HCT116 (cell line): ENCODE results near the gene WDR70. TPM values are rescaled to one million over a fixed set of nuclear protein-coding genes. Genes with fewer than 3 reads are reported as not detected.

ENCODE experiments used
- ATAC-seq: fragments of 200-7000 bp; cut with Tn5 transposase; 2 replicates; pipeline ENCODE4 v1.9.1; 2020; ENCODE audit warnings: mild to moderate bottlenecking, moderate library complexity
- BruUV-seq: library from RNA; stranded (reverse); fragments of 400-500 nt; replicated peaks from 2 replicates; lab custom pipeline; 2021; lab: Mats Ljungman, UMichigan
- CTCF ChIA-PET: fragments of 300-600 bp; sonication (Branson Sonifier 250); formaldehyde crosslinking; loops from one replicate; lab custom pipeline; 2021; ENCODE audit warnings: antibody characterized with exemption; lab: Charles Lee
- POLR2A ChIA-PET: fragments of 300-600, 350-600 bp; sonication (Branson Sonifier 250); formaldehyde crosslinking; loops from one replicate; lab custom pipeline; 2021; ENCODE audit warnings: antibody characterized with exemption; lab: Charles Lee
- RAD21 ChIA-PET, 2 experiments: fragments of 300-600 bp; sonication (Branson Sonifier 250); formaldehyde crosslinking; loops; one replicate each; lab custom pipeline; 2023; ENCODE audit warnings: low total read pairs in 2 of 2; ENCODE audit not compliant: uncharacterized antibody in 2 of 2, unreplicated experiment in 2 of 2, low non-redundant PET in 1 of 2; lab: Charles Lee
- DNase-seq: peaks from one replicate; pipeline ENCODE4 v3.0.0-alpha.2; 2010; ENCODE audit warnings: low read depth, low spot score
- H2AFZ ChIP-seq: fragments of 200-600 bp; shearing (Covaris generic), sonication (generic); 2 replicates; pipeline ENCODE4 v1.6.1; 2017; ENCODE audit warnings: low read depth, mixed run types, mixed read lengths, antibody characterized with exemption, low read length; ENCODE audit not compliant: poor library complexity, severe bottlenecking
- H3K27ac ChIP-seq: 2 replicates; pipeline ENCODE4 v1.5.1; 2012; ENCODE audit warnings: low read depth, low read length
- H3K27me3 ChIP-seq: fragments of 200-600 bp; sonication (generic); 2 replicates; pipeline ENCODE4 v1.6.1; 2016; ENCODE audit warnings: mixed run types, low read length, mixed read lengths; ENCODE audit not compliant: insufficient read depth
- H3K36me3 ChIP-seq, 2 experiments: fragments of 200-500 bp in 1 of 2; fragments of 200-600 bp in 1 of 2; sonication (Bioruptor generic) in 1 of 2; sonication (generic) in 1 of 2; 2 replicates each; pipeline versions ENCODE4 v1.5.1 to v1.6.1; 2014 to 2016; ENCODE audit warnings: low read length in 2 of 2, inconsistent platforms in 1 of 2, mixed read lengths in 1 of 2, mixed run types in 1 of 2; ENCODE audit not compliant: insufficient read depth in 2 of 2, control insufficient read depth in 1 of 2
- H3K4me1 ChIP-seq, 2 experiments: fragments of 200-600 bp in 1 of 2; sonication (generic) in 1 of 2; 2 replicates each; pipeline versions ENCODE4 v1.5.1 to v1.6.1; 2012 to 2017; ENCODE audit warnings: low read length in 2 of 2, inconsistent platforms in 1 of 2, mild to moderate bottlenecking in 1 of 2, mixed read lengths in 1 of 2, mixed run types in 1 of 2, moderate library complexity in 1 of 2; ENCODE audit not compliant: insufficient read depth in 2 of 2, control insufficient read depth in 1 of 2
- H3K4me2 ChIP-seq: fragments of 200-600 bp; sonication (generic); 2 replicates; pipeline ENCODE4 v1.6.1; 2017; ENCODE audit warnings: mixed run types, low read length, mixed read lengths
- H3K4me3 ChIP-seq, 2 experiments: fragments of 200-600 bp in 1 of 2; sonication (generic) in 1 of 2; replicated peaks in 1 of 2; 2 replicates each; pipeline ENCODE4 v1.5.1; 2011 to 2016; ENCODE audit warnings: low read length in 2 of 2, control low read depth in 1 of 2, low read depth in 1 of 2, mild to moderate bottlenecking in 1 of 2, mixed read lengths in 1 of 2, mixed run types in 1 of 2
- H3K79me2 ChIP-seq: fragments of 200-600 bp; sonication (generic); 2 replicates; pipeline ENCODE4 v1.6.1; 2017; ENCODE audit warnings: mild to moderate bottlenecking, mixed run types, low read length, moderate library complexity, mixed read lengths; ENCODE audit not compliant: insufficient read depth
- H3K9ac ChIP-seq: fragments of 200-600 bp; sonication (generic); 2 replicates; pipeline ENCODE4 v1.6.1; 2016; ENCODE audit warnings: low read length, mixed read lengths
- H3K9me2 ChIP-seq: fragments of 200-600 bp; sonication (generic), shearing (Covaris generic); 2 replicates; pipeline ENCODE4 v1.6.1; 2017; ENCODE audit warnings: mixed run types, mild to moderate bottlenecking, moderate library complexity; ENCODE audit not compliant: insufficient read depth
- H3K9me3 ChIP-seq, 2 experiments: fragments of 200-500 bp in 1 of 2; fragments of 200-600 bp in 1 of 2; sonication (Bioruptor generic) in 1 of 2; sonication (generic) in 1 of 2; 2 replicates each; pipeline ENCODE4 v1.6.1; 2014 to 2017; ENCODE audit warnings: low read length in 2 of 2, mixed read lengths in 2 of 2, inconsistent platforms in 1 of 2, low read depth in 1 of 2, mild to moderate bottlenecking in 1 of 2, mixed run types in 1 of 2, moderate library complexity in 1 of 2; ENCODE audit not compliant: control insufficient read depth in 1 of 2, insufficient read depth in 1 of 2
- H4K20me1 ChIP-seq: fragments of 200-600 bp; sonication (generic), shearing (Covaris generic); 2 replicates; pipeline ENCODE4 v1.6.1; 2017; ENCODE audit warnings: mixed run types, mild to moderate bottlenecking, moderate library complexity; ENCODE audit not compliant: insufficient read depth
- POLR2A ChIP-seq: IDR thresholded peaks from 2 replicates; pipeline ENCODE4 v1.7.0; 2011; ENCODE audit warnings: borderline replicate concordance; ENCODE audit not compliant: insufficient read depth, insufficient read length; ENCODE audit errors: extremely low read depth
- SRF ChIP-seq: IDR thresholded peaks from 2 replicates; pipeline ENCODE4 v1.6.1; 2012; ENCODE audit warnings: low read depth
- intact Hi-C: fragments of 100-400 bp; cut with micrococcal nuclease; formaldehyde crosslinking; loops from 2 replicates; pipeline ENCODE4 v1.10.0; 2022
- total RNA-seq: library from RNA; stranded (reverse); gene quantifications from one replicate; pipeline ENCODE4 v1.2.1, GENCODE V29; 2021; ENCODE audit not compliant: unreplicated experiment
- TF ChIP-seq, protein P1 (sequence below), 3 experiments: fragments of 200-600 bp in 1 of 3; sonication (generic) in 1 of 3; IDR thresholded peaks in 2 of 3; conservative IDR thresholded peaks in 1 of 3; 2 replicates each; pipeline ENCODE4 v1.5.1; 2012 to 2017; ENCODE audit warnings: low read depth in 2 of 3, low read length in 2 of 3, antibody characterized with exemption in 1 of 3, borderline replicate concordance in 1 of 3, control low read depth in 1 of 3, mild to moderate bottlenecking in 1 of 3, mixed read lengths in 1 of 3, mixed run types in 1 of 3, moderate library complexity in 1 of 3; ENCODE audit not compliant: insufficient read depth in 1 of 3

WDR70 gene
- total RNA-seq, 1 experiment from 2014 or later = 31.1 TPM

DNA sequence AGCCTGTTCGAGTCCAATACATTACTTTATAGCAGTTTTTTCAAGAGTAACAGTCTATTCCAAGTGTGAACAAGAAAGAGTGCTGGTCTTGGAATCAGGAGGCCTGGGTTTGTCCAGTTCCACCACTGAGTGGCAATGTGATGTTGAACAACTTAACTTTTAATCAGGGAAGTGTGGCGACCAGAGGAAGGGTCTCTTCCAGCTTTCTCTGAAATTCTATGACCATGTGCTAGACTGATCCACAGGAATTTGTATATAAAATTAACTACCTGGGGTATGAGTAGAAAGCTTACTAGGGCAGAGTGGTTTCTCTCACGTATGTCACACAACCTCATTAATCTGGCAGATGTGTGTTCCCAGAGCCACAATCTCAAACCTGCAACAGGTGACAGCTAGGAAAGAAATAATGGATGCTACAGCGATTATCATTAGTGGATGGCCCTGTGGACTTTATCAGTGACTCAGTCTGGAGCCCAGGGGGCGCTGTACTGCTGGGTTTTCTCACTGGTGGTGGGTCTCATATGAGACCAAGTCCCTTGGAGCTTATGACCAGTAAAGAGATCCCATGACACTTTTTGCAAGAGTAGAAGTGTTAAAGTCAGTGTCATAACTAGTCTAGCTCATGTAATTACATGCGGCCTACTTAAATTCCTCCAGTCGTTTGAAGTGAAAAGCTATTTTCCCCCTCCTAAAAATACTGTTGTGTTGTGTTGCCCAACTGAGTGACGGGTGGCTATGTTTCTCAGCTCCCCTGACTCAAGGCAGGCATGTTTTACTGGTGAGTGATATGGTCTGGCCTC, 344.2 kb downstream of the WDR70 start:
- TF ChIP-seq, protein P1, sequence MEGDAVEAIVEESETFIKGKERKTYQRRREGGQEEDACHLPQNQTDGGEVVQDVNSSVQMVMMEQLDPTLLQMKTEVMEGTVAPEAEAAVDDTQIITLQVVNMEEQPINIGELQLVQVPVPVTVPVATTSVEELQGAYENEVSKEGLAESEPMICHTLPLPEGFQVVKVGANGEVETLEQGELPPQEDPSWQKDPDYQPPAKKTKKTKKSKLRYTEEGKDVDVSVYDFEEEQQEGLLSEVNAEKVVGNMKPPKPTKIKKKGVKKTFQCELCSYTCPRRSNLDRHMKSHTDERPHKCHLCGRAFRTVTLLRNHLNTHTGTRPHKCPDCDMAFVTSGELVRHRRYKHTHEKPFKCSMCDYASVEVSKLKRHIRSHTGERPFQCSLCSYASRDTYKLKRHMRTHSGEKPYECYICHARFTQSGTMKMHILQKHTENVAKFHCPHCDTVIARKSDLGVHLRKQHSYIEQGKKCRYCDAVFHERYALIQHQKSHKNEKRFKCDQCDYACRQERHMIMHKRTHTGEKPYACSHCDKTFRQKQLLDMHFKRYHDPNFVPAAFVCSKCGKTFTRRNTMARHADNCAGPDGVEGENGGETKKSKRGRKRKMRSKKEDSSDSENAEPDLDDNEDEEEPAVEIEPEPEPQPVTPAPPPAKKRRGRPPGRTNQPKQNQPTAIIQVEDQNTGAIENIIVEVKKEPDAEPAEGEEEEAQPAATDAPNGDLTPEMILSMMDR (IDR thresholded peaks at IDR 0.05 in 2 of 3, conservative IDR thresholded peaks at IDR 0.05 in 1 of 3; ENCODE audit: borderline replicate concordance in 1 of 3, insufficient read depth in 1 of 3, low read depth in 2 of 3, low read length in 2 of 3) = peak in 2 of 3 experiments; percentile 67 to 75; a peak in 4 of 6 replicates
- no peak for TF ChIP-seq POLR2A
- Histone ChIP-seq H3K79me2 (no peaks in the 10 kb centered on the region), H3K9ac (no peak overlapping the region), H2AFZ (no peak overlapping the region), H3K4me3 (no peak overlapping the region), H4K20me1 (no peaks in the 10 kb centered on the region), H3K27ac (no peak overlapping the region), H3K36me3 (no peaks in the 10 kb centered on the region), H3K27me3 (no peaks in the 10 kb centered on the region), H3K4me2 (peak overlapping the region; percentile 36), H3K4me1 (peaks cover 3 to 15% of the 10 kb centered on the region in 2 experiments; a peak in 3 of 4 replicates), H3K9me3 (no peaks in the 10 kb centered on the region), H3K9me2 (no peaks in the 10 kb centered on the region)
- peak; percentile 68 for ATAC-seq
- ChIA-PET CTCF (interaction anchor here (0.9 to 1.7 kb wide), 8 partner anchors 9 to 318 kb away, joined by 3 to 12 read pairs (median 5); no protein-coding TSS in a partner anchor), RAD21 (no interaction called here), POLR2A (no interaction called here)
- peak; percentile 12 for DNase-seq
- intact Hi-C loops = loop anchor here (5.0 kb wide), 1 partner anchor 469 kb away; no protein-coding TSS in a partner anchor
- no TSS peak for BruUV-seq

DNA sequence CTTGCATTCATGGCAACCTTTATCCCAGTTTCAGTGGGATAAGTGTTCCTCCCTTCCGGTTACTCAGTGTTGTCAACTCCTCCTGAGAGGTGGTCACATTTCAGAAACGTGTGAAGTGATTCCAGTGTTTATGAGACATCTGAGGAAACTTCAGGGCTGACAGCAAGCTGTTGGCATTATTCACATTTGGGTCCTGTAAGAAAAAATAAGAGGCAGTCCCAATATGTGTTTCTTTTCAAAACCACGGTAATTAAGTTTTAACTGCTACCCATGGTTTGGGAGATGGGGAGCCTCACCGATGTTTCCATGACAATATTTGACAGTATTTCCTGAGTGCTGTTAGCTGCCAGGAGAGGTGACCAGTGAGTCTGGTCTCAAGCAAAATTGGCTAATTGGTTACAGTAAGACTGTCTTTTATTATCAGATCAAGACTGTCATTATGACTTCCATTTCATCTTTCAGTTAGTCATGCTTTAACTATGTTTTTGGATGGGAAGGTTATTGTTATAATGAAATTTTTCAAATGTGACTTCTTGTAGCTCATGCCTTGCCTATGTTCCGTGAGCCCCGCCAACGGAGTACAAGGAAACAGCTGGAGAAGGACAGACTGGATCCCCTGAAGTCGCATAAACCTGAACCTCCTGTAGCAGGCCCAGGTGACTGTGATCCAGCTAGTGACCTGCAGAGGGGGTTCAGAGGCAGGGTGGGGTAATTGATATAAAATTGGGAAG, 345.4 kb downstream of the WDR70 start:
- no peak overlapping the region for H3K27ac ChIP-seq
- ATAC-seq (no peak), DNase-seq (no peak)
- ChIA-PET POLR2A (no interaction called here), CTCF (interaction anchor here (1.2 kb wide), 1 partner anchor 14 kb away, joined by 4 read pairs; no protein-coding TSS in a partner anchor), RAD21 (no interaction called here)
- H3K4me2 ChIP-seq = no peak overlapping the region
- no peak for TF ChIP-seq SRF
- TF ChIP-seq, protein P1 (IDR thresholded peaks at IDR 0.05 in 2 of 3, conservative IDR thresholded peaks at IDR 0.05 in 1 of 3; ENCODE audit: borderline replicate concordance in 1 of 3, insufficient read depth in 1 of 3, low read depth in 2 of 3, low read length in 2 of 3) = peak in 2 of 3 experiments; percentile 7 to 24; a peak in 2 of 6 replicates
- H3K9ac ChIP-seq = no peak overlapping the region
- H3K4me3 ChIP-seq = no peak overlapping the region
- no peaks in the 10 kb centered on the region for H3K27me3 ChIP-seq
- H4K20me1 ChIP-seq = no peaks in the 10 kb centered on the region
- no TSS peak for BruUV-seq
- H3K36me3 ChIP-seq = no peaks in the 10 kb centered on the region
- H3K4me1 ChIP-seq = peaks cover 3 to 15% of the 10 kb centered on the region in 2 experiments; a peak in 3 of 4 replicates
- intact Hi-C loops = loop anchor here (5.0 kb wide), 1 partner anchor 468 kb away; no protein-coding TSS in a partner anchor
- no peak overlapping the region for H2AFZ ChIP-seq
- H3K79me2 ChIP-seq = no peaks in the 10 kb centered on the region
- H3K9me3 ChIP-seq = no peaks in the 10 kb centered on the region
- no peaks in the 10 kb centered on the region for H3K9me2 ChIP-seq
